ENCODE results near the gene SYT2.

GRCh38 chr1:202597090-202597761 lies 113.0 kb downstream of the SYT2 start:
- TF ChIP-seq CTCF (IDR thresholded peaks at IDR 0.05) (no peak), ZFX (IDR thresholded peaks at IDR 0.05; ENCODE audit: borderline replicate concordance) (no peak)
